ENCODE measurements around the gene BACE2.
A peak's percentile ranks its signal among the peaks of the same experiment; 100 is the strongest.

Gene BACE2

DNA sequence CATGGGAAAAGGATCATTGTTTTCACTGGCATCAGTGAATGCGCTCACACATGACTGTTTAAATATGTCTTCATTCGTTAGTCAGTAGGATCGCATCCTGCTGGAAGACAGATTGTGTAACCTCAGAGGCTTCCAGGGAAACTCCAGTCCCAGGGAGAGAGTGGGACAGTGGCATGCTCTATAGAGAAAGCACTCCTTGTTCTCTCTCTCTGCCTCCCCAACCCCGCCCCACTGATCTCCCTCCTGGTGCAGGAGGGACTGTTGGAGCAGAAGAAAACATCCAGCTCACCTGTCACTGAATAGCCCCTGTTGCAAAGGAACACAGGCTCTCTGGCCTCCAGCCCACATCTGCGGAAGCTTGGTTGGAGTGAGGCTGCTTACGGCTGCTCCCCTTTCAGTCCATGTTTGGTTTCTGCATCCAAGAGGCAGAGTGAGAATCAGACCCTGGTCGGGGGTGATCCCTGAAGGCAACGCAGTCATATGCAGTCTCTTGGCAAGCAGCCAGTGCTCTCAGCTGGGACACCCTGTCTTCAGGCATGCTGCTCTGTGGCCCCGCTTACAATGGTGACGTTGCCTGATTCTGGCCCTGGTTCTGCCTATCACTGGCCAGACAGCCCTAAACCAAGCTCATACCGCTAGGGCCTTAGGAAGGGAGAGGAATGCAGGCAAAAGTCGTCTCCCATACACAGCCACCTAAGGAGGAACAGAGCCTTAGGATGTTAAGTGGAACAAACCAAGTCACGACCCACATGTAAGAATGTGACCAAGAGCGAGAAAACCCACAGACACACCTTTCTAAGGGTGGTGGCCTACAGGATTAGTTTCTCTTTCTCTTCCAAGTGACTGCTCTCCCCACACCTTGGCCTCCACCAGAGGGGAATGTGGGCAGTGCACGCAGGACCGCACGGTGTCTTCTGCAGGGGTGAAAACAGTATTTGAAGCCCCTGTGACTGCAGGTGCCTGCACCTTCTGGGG lies 39.7 kb downstream of the BACE2 start:
- no peak for DNase-seq (ENCODE audit: low read depth, low spot score)
- no peak overlapping the region for H3K4me3 ChIP-seq (ENCODE audit: low read length)

DNA sequence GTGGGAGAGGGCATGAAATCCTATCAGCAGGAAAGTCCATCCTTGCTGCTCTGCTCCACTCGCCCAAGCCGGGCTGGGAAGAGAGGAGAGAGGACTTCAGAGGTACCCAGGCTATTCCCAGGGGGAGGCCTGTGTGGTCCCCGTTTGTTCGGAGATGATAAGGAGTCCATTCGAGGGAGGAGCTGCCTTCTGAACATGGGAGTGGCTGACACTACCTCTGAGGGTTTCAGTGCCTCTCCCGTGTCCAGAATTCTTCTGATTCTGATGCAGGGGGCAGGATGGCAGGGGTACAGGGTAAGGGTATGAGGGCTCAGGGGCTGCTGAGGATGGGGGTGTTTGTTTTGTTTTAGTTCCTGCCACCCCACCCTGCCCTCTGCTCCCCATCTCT lies 40.4 kb downstream of the BACE2 start:
- H3K4me3 ChIP-seq (ENCODE audit: low read length), result no peak overlapping the region
- no peak for DNase-seq (ENCODE audit: low read depth, low spot score)

- no peak for DNase-seq (ENCODE audit: low read depth, low spot score)
- H3K4me3 ChIP-seq (ENCODE audit: low read length), result no peak overlapping the region
Measured at GRCh38 chr21:41209016-41209619, 41.2 kb downstream of the BACE2 start.

DNA sequence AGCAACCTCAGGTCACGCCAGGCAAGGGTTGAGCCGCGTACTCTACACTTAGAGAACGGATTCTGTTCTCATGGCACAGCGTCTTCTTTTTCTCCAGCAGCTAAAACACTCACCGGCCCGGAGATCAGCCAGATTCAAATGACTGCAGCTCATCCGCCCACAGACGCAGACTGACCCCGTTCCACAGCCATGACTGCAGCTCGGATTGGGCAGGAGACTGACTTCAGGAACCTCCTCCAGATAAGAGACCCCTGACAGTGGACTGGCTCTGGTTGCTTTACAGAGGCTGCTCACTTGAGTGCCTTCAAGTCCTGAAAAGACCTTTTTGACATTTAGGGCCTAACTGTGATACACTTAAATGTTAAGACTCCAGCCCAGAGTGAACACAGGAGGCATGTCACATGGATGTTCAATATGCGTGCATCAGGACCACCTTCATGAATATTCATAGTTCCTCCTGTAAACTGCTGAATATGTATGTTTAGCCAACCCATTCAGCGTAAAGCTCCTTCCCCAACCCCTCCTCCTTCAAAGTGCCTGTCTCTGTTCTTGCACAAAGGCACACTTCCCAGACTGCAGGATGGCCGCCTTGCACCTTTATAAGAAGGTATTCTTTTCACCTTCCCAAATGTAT lies 42.6 kb downstream of the BACE2 start:
- H3K4me3 ChIP-seq (ENCODE audit: low read length), result no peak overlapping the region
- DNase-seq (ENCODE audit: low read depth, low spot score), result no peak

DNA sequence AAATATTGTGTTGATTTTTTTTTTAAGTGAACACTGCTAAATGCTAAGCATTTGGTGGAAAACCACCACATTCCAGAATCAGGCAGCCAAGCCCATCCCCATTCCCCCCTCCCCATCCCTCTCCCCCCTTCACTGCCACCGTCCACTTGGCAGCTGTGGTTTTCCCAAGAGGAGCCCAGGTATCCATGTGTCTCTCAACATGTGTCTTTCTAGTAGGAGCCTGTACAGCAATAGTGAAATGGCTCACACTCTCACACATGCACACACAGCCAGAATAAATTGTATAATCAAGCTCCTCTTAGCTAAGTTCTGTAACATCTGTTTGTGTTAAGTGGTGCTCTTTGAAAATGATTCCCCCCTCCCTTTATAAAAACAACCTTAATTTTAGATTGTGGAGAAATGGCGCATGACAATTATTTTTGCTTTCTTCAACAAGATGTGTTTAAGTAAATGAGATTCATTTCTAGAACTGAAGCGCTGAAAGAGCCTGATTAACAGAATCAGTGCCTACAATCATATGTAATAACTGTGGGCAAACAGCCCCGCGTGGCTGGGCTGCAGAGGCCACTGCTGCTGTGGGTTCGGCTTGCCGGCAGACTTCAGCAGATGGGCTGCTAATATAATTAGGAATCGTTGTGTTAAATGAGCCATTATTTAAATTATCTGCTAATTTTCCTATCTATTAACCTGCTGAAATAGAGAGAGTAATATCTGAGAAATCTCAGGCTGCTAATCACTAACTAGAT lies 43.3 kb downstream of the BACE2 start:
- no peak overlapping the region for H3K4me3 ChIP-seq (ENCODE audit: low read length)
- no peak for DNase-seq (ENCODE audit: low read depth, low spot score)

DNA sequence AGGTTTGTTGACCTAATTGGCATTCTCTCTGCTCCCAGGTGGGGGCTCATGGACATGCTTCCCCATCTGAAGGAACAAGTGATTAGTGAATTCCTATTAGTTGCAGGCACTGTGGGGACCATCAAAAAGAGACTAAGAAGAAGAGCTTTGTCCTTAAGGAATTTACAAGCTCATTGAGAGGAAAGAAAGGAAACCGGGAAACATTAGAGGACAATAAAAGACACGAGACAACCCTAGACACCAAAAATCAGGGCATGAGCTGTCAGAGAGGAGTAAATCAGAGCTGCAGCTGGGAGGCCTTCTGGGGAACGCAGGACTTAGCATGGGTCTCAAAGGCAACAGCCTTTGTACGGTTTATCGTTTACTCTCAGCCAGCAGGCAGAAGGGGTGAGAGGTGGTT lies 45.1 kb downstream of the BACE2 start:
- DNase-seq (ENCODE audit: low read depth, low spot score), result no peak
- no peak overlapping the region for H3K4me3 ChIP-seq (ENCODE audit: low read length)

DNA sequence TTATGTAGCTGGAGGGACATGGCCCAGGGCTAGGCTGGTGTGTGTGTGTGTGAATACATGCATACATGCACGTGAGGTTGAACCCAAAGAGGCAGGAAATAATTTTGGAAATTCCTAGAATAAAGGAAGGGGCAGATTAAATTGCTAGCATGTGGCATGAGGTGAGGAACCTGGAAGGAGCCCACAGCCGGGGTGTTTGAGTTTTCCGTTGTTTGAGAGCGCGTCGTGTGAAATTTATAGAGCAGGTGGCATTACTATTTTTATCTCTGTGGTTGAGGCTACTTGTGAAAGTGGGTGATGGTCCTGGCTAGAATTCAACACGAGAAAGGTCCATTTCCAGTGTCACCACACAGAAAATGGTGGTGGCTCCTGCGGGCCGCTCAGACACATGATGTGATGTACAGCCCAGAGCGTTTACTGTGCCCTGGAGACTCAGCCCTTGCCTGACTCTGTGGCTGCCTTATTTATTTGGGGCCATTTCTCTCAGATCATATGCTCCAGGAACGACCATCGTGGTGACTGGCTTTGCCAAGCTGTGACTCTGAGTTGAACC lies 48.0 kb downstream of the BACE2 start:
- DNase-seq (ENCODE audit: low read depth, low spot score), result no peak
- H3K4me3 ChIP-seq (ENCODE audit: low read length), result no peak overlapping the region

GRCh38 chr21:41216486-41216885 lies 48.5 kb downstream of the BACE2 start:
- no peak for DNase-seq (ENCODE audit: low read depth, low spot score)
- H3K4me3 ChIP-seq (ENCODE audit: low read length), result no peak overlapping the region

GRCh38 chr21:41217671-41218385 lies 49.9 kb downstream of the BACE2 start:
- no peak overlapping the region for H3K4me3 ChIP-seq (ENCODE audit: low read length)
- DNase-seq (ENCODE audit: low read depth, low spot score), result no peak

DNA sequence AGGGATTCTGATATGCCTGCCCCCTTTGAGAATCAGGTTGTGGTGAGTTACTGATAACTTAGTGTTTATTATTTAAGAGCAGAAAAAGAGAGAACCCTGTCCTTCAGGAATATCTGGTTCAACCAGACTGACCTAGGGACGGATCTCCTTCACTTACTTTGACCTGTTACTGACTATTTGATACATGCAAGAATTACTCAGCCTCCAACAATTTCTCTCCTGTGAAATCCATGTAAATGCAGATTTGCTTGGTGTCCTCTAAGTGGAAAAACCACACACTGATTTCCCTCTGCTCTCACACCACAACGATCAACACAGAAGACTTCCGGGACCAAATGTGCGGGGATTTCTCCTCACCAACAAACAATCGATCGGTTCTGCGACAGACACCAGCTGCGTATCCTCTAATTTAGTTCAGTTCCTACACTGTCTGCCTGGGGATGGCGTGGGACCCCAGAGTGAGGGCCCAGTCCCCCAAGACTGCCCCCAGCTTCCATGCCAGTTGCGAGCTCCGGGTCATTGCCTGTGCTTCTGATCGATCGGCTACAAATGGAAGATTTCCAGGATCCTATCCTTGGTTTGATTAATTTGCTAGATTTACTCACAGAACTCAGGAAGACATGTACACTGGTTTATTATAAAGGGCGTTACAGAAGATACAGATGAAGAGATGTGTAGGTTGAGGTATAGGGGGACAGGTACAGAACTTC lies 51.7 kb downstream of the BACE2 start:
- no peak for DNase-seq (ENCODE audit: low read depth, low spot score)
- no peak overlapping the region for H3K4me3 ChIP-seq (ENCODE audit: low read length)

DNA sequence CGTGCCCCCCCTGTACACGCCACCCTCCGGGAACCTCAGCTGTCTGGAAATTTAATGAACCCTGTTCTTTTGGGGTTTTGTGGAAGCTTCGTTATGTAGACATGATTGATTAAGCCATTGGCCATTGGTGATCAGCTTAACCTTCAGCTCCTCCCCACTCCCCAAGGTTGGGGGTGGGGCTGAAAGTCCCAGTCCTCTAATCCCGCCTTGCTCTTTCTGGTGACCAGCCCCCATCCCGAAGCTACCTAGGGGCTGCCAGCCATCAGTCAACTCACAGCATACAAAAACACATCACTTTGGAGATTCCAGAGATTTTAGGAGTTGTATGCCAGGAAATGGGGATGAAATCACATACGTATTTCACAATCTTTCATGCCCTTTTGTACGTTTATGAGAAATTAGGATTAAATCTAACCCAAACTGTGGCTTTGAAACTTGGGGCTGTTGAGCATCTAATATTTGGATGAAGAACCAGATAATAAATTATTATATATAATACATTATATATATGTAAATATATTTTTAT lies 52.3 kb downstream of the BACE2 start:
- DNase-seq (ENCODE audit: low read depth, low spot score), result no peak
- no peak overlapping the region for H3K4me3 ChIP-seq (ENCODE audit: low read length)

DNA sequence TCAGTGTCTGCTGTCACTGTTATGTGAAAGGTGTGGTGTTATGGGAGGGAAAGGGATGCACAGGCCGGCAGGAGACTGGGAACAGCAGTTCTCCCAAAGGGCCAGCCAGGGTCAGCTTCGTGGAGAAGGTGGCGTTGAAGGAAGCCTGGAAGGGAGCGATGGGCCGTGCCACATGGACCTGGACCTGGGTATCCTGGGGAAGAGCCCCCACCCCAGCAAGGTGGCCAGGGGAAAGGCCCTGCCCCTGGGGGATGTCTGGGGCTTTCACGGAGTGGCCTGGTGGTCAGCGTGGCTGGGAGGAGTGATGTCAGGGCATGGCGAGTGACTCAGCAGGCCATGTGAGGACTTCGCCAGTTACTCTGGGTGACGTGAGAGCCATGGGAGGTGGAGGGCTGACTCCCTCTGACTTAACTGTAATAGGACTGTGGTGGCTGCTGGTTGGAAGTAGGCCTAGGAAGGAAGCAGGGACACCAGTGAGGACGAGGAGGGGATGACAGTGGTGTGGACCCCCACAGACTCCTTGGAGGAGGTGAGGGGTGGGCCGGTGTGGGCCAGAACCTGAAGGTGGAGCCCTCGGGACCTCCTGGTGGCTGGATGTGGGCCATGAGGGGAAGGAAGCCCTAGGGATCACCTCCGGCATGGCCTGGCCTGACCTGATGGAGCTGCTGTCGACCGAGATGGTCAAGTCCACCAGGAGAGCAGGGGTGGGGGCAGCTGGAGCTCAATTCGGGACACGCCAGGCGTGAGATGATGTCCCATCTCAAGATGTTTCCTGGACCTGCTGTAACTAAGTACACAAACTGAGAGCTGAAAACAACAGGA lies 54.5 kb downstream of the BACE2 start:
- no peak for DNase-seq (ENCODE audit: low read depth, low spot score)
- H3K4me3 ChIP-seq (ENCODE audit: low read length), result no peak overlapping the region

- H3K4me3 ChIP-seq (ENCODE audit: low read length), result no peak overlapping the region
- DNase-seq (ENCODE audit: low read depth, low spot score), result no peak
Measured at GRCh38 chr21:41226853-41227252, 58.9 kb downstream of the BACE2 start.

- peak overlapping the region; percentile 23 for H3K4me3 ChIP-seq (ENCODE audit: low read length)
- DNase-seq (ENCODE audit: low read depth, low spot score), result peak; percentile 90
Measured at GRCh38 chr21:41227357-41228005, 59.5 kb downstream of the BACE2 start.

- peak; percentile 70 for DNase-seq (ENCODE audit: low read depth, low spot score)
- H3K4me3 ChIP-seq (ENCODE audit: low read length), result peak overlapping the region; percentile 23
Measured at GRCh38 chr21:41228006-41228370, 60.0 kb downstream of the BACE2 start.

DNA sequence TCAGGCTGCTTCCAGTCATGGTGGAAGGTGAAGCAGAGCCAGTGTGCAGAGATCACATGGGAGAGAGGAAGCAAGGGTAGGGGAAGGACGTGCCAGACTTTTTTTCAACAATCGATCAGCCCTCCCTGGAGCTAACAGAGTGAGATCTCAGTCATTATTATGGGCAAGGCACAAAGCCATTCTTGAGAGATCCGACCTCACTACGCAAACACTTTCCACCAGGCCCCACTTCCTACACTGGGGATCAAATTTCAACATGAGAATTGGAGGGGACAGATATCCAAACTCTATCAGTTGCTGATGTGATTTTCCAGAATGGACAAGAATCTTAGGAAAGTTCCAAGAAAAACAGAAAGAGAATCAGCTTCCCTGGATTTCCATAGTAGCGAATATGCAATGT lies 60.5 kb downstream of the BACE2 start:
- DNase-seq (ENCODE audit: low read depth, low spot score), result no peak

GRCh38 chr21:41228958-41229357 lies 61.0 kb downstream of the BACE2 start:
- DNase-seq (ENCODE audit: low read depth, low spot score), result no peak
- H3K4me3 ChIP-seq (ENCODE audit: low read length), result no peak overlapping the region

More for the DNA sequence above, 60.5 kb downstream of the BACE2 start:
- H3K4me3 ChIP-seq (ENCODE audit: low read length), result no peak overlapping the region
